Kasumi-1 (cell line): ENCODE measurements around the gene ITIH5.

ENCODE experiments used
- DNase-seq, 2 experiments: peaks; one replicate each; lab custom pipeline; 2025; lab: John Stamatoyannopoulos, UW

Gene ITIH5

GRCh38 chr10:7583626-7584025 is 83.1 kb downstream of the ITIH5 start:
- DNase-seq: no peak

DNA sequence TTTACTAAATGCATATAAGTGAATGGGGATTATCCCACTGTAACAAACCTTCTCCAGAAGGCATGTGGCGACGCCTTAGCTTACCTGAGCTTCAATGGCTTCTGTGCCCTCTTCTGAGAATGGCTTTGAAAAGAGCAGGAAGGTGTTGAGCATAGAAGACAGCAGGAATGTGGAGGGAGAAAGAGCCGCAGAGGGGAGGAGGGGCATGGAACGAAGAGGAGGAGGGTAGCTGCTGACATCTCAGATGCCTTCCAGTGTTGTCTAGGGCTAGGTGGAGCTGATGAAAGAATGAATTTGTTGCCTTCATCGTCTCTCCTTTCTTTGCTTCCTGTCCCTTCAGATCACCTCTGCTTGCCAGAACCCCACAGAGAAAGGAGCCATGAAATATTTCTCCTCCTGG is 86.2 kb downstream of the ITIH5 start:
- no peak for DNase-seq

GRCh38 chr10:7579681-7580080 is 87.1 kb downstream of the ITIH5 start:
- DNase-seq: no peak

- DNase-seq: no peak
Measured at GRCh38 chr10:7577579-7577978, 89.2 kb downstream of the ITIH5 start.

DNA sequence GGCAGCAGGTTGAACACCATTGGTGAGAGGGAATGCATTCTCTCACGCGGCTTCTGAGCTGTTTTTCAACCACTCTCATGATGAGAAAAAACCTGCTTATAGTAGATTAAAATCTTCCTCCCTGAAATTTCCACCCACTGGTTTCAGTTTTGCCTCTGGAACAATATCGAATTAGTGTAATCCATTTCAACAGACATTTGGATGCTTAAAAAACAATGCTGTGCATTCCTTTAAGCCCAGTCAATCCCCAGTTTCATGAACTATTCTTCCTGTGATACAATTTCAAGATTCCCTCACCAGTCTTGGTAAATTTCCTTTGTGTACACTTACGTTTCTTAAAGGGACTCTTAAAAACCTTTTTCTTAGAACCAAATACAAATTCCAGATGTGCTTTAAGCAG is 89.6 kb downstream of the ITIH5 start:
- no peak for DNase-seq

- no peak for DNase-seq
Measured at GRCh38 chr10:7576340-7576739, 90.4 kb downstream of the ITIH5 start.

DNA sequence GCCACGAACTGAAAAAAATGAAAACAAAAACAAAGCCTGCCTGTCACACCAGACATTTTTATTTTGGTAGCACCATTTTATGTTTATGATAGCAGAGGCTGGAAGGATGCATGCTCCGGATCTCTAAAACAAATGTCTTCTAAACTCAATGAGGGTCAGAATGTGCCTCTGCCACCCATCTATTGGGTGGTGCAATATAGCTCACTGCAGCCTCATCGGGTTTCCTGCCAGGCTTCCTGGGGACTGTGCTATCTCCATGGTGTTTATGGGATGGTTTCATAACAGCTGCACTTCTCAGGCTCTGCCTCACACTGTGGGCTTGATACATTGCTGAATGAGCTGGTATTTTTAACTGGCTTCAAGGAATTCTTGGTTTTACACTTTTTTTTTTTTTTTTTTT is 94.4 kb downstream of the ITIH5 start:
- DNase-seq: peak; percentile 98

GRCh38 chr10:7571981-7572380 is 94.8 kb downstream of the ITIH5 start:
- no peak for DNase-seq

GRCh38 chr10:7567911-7568620 is 98.7 kb downstream of the ITIH5 start:
- DNase-seq: no peak

DNA sequence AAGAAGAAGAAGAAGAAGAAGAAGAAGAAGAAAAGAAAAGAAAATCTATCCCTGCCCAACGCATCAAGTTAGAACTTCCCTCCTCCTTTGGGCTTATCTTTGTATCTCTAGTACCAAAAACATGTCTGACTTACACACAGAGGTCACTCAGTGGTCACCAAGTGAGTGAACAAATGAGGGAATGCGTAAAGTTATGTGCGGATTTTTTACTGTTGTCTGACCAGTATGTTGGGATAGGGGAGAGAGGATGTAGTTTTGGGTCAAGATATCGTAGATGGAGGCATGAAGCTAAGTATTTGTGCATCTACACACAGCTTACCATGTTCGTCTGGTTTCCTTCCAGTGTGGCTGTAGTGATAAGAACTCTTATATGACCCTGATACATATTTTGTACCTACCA is 99.9 kb downstream of the ITIH5 start:
- no peak for DNase-seq

- DNase-seq: no peak
Measured at GRCh38 chr10:7565871-7566270, 100.9 kb downstream of the ITIH5 start.

DNA sequence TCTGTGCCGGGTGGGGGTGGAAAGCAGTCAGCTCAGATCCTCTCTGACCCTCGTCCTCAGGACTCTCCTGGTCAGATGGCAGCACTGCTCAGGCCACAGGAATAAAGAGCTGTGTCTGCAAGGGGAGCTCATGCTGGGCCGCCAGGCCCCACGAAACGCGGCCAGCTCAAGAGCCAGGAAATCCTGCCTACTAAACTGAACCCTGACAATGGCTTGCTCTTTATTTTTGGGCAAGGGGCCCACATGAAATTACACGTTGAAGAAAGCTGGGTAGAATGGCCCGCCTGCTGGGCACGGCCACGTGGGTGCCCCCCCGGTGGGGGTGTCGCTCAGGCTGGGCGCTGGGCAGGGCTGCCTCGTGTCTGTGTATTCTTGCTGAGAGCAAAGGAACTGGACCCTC is 103.0 kb downstream of the ITIH5 start:
- DNase-seq: no peak

GRCh38 chr10:7563368-7563767 is 103.4 kb downstream of the ITIH5 start:
- peak in 1 of 2 experiments; percentile 12 for DNase-seq

DNA sequence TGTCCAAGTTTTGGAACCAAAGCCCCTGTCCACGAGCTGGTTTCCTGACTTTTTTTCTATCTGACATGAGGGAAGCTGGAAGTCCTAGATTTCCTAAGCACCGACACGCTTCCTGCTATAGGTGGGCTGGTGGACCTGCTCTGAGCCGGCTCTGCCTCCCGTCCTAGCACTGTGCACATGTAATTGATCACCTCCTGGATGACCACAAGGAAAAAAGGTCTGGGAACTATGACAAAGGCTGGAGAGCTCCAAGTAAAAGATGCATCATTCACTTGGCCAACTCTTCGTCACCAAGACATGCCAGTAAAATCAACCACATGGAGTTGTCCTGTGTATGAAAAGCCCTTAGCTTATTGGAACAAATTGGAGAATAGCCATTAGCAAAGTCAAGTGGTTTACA is 104.8 kb downstream of the ITIH5 start:
- no peak for DNase-seq

- DNase-seq: no peak
Measured at GRCh38 chr10:7561216-7561893, 105.4 kb downstream of the ITIH5 start.

DNA sequence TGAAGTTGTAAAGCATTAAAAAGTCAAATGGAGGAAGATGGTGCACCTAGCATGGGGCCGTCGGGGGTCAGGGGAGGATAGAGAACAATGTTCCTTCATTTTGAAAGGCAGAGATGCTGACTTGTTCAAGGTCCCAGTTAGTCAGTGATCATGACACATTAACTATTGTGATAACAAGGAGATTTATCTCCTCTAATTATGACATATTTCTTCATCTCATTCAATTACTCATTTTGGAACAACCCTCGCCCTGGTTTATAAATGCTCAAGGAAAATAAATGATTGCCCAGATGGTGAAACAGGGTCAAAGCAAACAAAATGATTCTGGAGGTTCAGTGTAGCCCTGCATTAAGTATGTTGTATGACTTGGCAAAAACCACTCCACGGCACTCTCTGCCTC is 106.2 kb downstream of the ITIH5 start:
- no peak for DNase-seq

DNA sequence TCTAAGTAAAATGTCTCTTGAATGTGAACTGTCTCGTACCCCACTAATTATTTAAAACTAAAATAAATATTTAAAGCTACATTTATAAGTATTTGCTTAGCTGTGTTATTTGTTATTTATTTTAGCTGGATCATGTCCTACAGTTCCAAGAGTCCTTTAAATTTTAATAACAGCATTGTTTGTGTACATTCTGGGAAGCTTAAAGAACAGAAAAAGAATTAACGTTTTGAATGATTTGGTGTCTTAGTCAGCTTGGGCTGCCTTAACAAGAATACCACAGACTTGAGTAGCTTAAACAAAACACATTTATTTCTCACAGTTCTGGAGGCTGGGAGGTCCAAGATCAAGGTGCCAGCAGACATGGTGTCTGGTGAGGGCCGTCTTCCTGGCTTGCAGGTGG is 107.4 kb downstream of the ITIH5 start:
- DNase-seq: no peak

DNA sequence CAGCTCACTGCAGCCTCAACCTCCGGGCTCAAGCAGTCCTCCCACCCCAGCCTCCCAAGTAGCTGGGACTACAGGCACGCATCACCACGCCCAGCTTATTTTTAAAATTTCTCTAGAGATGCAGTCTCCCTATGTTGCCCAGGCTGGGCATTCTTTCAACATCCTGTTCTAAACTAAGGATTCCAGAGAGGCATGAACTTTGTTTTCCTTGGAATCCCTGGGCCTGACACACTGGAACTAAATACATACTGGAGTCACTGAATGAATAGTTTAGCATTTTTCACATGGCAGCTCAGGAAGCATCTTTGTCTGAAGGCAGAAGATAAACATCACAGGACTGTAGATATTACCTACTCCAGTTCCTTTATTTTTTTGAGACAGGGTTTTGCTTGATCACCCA is 108.7 kb downstream of the ITIH5 start:
- no peak for DNase-seq

DNA sequence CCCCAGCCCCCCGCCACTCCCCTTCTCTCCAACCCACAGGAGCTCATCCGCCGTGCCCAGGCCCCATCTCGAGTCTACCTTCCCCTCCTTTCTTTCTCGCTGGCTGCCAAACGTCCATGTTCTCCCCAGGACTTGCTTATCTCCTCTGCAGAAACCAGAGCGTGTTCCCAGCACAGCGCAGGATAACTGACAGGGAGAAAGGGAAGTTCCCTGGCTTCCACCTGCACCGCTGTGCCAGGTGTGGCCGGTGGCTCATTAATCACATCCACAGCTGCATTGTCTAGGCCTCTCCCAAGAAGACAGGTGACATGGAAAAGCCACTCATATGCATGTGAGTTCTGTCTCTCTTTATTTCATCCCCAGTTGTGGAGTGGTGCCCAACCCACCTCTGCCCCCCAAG is 113.2 kb downstream of the ITIH5 start:
- no peak for DNase-seq

DNA sequence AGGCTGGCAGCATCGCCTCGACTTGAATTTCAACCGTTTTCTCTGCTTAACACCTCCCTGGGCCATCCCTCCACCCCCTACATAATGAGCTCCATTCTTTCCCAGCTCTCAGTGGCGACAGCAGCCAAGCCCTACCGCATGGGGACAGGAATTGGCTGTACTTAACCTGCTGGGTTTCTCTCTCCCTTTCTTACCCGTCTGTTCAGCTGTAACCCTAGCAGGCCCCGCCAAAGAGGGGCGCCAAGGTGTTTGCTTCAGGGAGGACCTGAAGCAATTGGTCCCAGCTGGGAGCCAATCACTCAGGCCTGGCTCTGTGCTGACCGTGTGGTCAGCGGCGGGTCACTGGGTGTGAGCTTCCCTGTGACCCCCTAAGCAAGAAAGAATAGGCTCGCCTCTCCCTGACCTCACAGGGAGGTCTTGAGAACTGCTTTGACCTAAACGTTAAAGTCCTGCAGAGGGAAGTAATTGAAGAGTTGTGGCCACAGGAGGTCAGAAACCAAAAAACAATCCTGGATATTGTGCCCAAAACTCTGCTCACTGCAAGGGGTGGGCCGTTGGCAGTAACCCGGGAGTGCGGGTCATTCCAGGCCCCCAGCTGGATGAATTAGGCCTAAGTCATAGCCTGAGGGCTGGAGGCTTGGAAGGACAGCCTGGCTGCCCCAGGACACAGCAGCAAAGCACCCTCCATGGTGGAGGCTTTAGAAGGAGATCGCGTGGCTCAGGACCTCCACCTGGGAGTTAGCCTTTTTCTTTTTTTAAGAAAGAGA is 114.6 kb downstream of the ITIH5 start:
- DNase-seq: no peak

- no peak for DNase-seq
Measured at GRCh38 chr10:7551289-7551688, 115.5 kb downstream of the ITIH5 start.

GRCh38 chr10:7550013-7550412 is 116.8 kb downstream of the ITIH5 start:
- DNase-seq: no peak

DNA sequence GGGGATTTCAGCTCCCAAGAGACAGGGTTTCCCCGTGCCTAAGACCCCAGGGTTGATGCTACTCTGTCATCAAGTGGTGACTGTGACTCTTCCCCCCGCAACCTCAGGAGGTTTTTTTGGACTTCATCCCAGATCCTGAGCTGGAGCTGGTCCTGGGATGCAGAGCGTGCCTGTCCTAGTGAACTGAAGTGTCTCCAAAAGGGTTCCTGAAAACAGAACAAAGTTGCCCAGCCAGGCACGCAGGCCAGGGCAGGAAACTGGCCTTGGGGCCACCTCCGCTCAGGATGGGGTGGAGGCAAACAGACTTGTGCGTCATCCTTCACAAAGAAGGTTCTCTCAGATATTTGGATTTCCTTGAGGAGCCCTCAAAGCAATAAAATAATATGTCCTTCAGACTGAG is 118.9 kb downstream of the ITIH5 start:
- DNase-seq: no peak
